ENCODE results near the gene USO1.

Gene USO1

DNA sequence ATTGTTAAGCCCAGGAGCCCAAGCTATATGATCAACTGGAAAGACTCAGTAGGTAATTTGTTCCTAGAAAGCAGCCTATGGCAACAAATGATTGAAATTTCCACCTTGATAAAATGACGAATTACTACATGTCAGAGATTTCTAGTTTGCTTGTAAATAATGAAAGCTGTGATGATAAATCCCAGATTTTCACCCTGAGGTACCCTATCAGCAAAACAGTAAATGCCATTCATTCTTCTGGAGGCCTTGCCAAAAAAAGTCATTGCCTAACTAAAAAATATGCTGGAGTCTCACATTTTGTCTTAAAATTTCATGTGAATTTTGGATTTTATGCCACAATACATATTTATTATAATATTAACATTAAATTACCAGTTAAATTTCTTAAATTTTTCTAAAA lies 106.5 kb downstream of the USO1 start:
- H3K36me3 Mint-ChIP-seq (ENCODE audit: low read depth): no peaks in the 10 kb centered on the region
- no peaks in the 10 kb centered on the region for H3K9me3 Mint-ChIP-seq
- no peak overlapping the region for H3K4me3 Mint-ChIP-seq
- DNase-seq: no peak
- H3K27ac Mint-ChIP-seq: no peak overlapping the region
- peaks cover 10% of the 10 kb centered on the region for H3K27me3 Mint-ChIP-seq (ENCODE audit: low read depth, poor library complexity)
- H3K4me1 Mint-ChIP-seq: no peaks in the 10 kb centered on the region
- TF ChIP-seq, protein P1, sequence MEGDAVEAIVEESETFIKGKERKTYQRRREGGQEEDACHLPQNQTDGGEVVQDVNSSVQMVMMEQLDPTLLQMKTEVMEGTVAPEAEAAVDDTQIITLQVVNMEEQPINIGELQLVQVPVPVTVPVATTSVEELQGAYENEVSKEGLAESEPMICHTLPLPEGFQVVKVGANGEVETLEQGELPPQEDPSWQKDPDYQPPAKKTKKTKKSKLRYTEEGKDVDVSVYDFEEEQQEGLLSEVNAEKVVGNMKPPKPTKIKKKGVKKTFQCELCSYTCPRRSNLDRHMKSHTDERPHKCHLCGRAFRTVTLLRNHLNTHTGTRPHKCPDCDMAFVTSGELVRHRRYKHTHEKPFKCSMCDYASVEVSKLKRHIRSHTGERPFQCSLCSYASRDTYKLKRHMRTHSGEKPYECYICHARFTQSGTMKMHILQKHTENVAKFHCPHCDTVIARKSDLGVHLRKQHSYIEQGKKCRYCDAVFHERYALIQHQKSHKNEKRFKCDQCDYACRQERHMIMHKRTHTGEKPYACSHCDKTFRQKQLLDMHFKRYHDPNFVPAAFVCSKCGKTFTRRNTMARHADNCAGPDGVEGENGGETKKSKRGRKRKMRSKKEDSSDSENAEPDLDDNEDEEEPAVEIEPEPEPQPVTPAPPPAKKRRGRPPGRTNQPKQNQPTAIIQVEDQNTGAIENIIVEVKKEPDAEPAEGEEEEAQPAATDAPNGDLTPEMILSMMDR (IDR thresholded peaks at IDR 0.05): no peak

DNA sequence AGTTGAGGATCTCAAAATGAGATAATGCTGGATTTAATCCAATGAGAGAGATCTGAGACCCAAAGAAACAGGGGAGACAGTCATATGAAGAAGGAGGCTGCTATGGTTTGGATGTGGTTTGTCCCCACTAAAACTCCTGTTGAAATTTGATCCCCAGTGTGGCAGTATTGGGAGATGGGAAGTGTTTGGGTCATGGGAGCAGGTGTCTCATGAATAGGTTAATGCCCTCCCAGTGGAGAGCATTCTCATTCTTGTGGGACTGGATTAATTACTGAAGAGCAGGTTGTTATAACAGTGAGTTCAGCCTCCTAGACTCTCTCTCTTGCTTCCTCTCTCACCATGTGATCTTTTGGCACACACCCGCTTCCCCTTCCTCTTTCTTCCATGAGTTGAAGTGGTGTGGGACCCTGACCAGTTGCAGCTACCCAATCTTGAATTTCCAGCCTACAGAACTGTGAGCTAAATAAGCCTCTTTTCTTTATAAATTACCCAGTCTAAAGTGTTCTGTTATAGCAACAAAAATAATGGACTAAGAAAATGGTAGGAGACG lies 107.6 kb downstream of the USO1 start:
- DNase-seq: no peak
- no peak overlapping the region for H3K4me3 Mint-ChIP-seq
- H3K36me3 Mint-ChIP-seq (ENCODE audit: low read depth): no peaks in the 10 kb centered on the region
- peaks cover 10% of the 10 kb centered on the region for H3K27me3 Mint-ChIP-seq (ENCODE audit: low read depth, poor library complexity)
- no peaks in the 10 kb centered on the region for H3K9me3 Mint-ChIP-seq
- no peaks in the 10 kb centered on the region for H3K4me1 Mint-ChIP-seq
- H3K27ac Mint-ChIP-seq: no peak overlapping the region
- TF ChIP-seq, protein P1 (IDR thresholded peaks at IDR 0.05): no peak

DNA sequence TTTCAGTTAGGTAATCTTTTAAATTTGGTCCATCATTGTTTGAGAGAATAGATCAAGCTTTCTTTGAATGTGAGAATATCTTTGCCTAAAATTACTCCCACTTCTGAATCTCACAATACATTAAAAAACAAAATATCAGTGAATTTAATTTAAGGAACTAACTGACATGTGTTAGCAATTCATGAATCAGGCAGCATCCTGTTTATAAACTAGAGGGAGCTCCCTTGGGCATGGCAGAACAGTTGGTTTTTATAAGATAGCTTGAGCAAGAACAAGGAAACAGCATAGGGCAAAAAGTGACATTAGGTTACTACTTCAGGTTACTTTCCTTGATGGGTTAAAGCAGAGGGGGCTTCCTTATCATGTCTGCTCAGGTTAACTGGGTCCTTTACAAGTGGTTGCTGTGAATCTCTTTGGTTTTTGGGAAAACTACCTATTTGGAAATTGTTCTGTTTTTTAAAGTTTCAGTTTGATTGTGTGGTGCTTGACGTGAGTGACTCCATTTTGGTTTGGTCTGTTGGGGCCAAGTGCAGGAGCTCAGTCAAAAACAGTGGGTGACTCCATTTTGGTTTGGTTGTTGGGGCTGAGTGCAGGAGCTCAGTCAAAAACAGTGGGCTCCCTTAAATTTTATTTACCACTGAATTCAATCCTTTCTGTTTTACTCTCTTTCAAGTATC lies 109.9 kb downstream of the USO1 start:
- no peak overlapping the region for H3K4me3 Mint-ChIP-seq
- no peak for DNase-seq
- H3K27me3 Mint-ChIP-seq (ENCODE audit: low read depth, poor library complexity): peaks cover 10% of the 10 kb centered on the region
- no peaks in the 10 kb centered on the region for H3K36me3 Mint-ChIP-seq (ENCODE audit: low read depth)
- no peaks in the 10 kb centered on the region for H3K9me3 Mint-ChIP-seq
- H3K27ac Mint-ChIP-seq: no peak overlapping the region
- TF ChIP-seq, protein P1 (IDR thresholded peaks at IDR 0.05): no peak
- H3K4me1 Mint-ChIP-seq: no peaks in the 10 kb centered on the region

DNA sequence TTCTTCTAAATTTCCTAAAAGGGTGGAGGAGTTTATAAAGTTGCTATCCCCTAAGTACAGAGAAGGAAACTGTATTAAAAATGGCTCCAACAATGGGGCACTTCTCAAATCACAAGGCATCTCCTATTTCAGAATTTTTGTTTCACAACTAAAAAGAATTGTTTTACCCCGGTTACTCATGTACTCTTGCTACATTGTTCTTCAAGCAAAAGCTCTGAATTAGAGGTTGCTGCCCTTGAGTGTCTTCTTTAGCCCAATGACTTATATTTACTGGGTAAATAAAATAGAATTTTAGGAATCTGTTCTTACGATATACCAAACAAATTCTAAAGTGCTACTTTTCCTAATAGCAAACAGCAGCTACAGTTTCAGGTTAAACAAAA lies 110.4 kb downstream of the USO1 start:
- H3K4me3 Mint-ChIP-seq: no peak overlapping the region
- no peaks in the 10 kb centered on the region for H3K4me1 Mint-ChIP-seq
- no peaks in the 10 kb centered on the region for H3K36me3 Mint-ChIP-seq (ENCODE audit: low read depth)
- TF ChIP-seq, protein P1 (IDR thresholded peaks at IDR 0.05): no peak
- no peak overlapping the region for H3K27ac Mint-ChIP-seq
- H3K9me3 Mint-ChIP-seq: no peaks in the 10 kb centered on the region
- peaks cover 10% of the 10 kb centered on the region for H3K27me3 Mint-ChIP-seq (ENCODE audit: low read depth, poor library complexity)
- no peak for DNase-seq

GRCh38 chr4:75841641-75842520 lies 117.5 kb downstream of the USO1 start:
- H3K36me3 Mint-ChIP-seq (ENCODE audit: low read depth): no peaks in the 10 kb centered on the region
- no peak for DNase-seq
- H3K27ac Mint-ChIP-seq: no peak overlapping the region
- TF ChIP-seq, protein P1 (IDR thresholded peaks at IDR 0.05): no peak
- H3K4me1 Mint-ChIP-seq: peaks cover 7% of the 10 kb centered on the region
- no peak overlapping the region for H3K4me3 Mint-ChIP-seq
- no peaks in the 10 kb centered on the region for H3K27me3 Mint-ChIP-seq (ENCODE audit: low read depth, poor library complexity)
- no peaks in the 10 kb centered on the region for H3K9me3 Mint-ChIP-seq

Measured in nephron progenitor cell (in vitro differentiated cells).